GM12873 (cell line): ENCODE measurements around the gene DAPK1.

Experiments
- TF ChIP-seq, protein P1 (sequence below): IDR thresholded peaks from 2 replicates; pipeline ENCODE4 v1.5.1; 2012; ENCODE audit warnings: low read depth, mild to moderate bottlenecking, moderate library complexity, low read length, control low read depth; ENCODE audit not compliant: insufficient read depth; ENCODE audit errors: missing control alignments

DAPK1 gene

DNA sequence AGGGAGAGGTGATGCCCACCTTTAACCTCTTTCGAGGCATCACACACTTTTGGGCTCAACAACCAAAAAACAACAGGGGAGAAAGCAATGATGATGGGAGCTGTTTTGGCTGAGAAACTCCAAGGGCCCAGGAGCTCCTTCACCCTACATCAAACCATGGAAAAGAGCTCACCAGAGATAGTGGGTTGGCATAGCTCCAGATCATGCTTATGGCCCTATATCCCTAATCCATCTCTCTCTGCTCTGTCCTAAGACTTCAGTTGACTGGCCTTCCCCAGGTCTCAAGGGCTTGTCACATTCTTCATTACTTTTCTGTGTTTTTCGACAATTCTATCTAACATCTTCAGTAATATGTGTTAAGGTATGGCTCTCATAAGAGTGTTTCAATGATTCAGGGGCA is 222.5 kb downstream of the DAPK1 start:
- TF ChIP-seq, protein P1, sequence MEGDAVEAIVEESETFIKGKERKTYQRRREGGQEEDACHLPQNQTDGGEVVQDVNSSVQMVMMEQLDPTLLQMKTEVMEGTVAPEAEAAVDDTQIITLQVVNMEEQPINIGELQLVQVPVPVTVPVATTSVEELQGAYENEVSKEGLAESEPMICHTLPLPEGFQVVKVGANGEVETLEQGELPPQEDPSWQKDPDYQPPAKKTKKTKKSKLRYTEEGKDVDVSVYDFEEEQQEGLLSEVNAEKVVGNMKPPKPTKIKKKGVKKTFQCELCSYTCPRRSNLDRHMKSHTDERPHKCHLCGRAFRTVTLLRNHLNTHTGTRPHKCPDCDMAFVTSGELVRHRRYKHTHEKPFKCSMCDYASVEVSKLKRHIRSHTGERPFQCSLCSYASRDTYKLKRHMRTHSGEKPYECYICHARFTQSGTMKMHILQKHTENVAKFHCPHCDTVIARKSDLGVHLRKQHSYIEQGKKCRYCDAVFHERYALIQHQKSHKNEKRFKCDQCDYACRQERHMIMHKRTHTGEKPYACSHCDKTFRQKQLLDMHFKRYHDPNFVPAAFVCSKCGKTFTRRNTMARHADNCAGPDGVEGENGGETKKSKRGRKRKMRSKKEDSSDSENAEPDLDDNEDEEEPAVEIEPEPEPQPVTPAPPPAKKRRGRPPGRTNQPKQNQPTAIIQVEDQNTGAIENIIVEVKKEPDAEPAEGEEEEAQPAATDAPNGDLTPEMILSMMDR = no peak

DNA sequence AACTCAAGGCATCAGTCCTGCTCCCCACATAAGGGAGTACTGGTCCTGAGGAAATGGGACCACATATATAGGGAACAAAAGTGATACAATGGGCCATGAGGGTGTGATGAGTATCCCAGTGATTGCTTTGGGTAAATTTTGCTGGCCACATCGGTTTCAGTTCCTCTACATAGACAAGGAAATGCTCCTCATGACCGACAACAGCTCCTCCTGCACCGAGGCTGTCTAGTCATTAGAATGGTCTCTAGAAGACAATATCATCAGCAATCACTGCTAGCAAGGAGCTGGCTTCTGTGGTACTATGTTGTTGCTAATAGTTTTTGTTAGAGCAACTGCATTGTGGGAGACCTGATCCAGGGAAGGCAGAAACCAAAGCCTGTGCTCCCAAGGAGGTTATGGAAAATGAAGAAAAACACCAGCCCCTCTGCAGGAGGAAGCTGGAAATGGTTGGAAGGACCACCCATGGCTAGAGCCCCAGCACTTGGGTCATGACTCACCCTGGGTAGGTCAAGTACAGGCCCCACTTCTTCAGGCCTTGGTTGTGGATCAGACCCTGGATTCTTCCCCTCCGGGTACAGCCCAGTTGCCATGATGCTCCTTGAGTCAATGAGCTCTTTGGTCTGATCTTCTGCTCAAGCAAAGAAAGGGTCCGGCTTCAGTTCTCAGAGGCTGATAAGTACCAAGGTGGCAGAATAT is 224.9 kb downstream of the DAPK1 start:
- TF ChIP-seq, protein P1 = no peak

DNA sequence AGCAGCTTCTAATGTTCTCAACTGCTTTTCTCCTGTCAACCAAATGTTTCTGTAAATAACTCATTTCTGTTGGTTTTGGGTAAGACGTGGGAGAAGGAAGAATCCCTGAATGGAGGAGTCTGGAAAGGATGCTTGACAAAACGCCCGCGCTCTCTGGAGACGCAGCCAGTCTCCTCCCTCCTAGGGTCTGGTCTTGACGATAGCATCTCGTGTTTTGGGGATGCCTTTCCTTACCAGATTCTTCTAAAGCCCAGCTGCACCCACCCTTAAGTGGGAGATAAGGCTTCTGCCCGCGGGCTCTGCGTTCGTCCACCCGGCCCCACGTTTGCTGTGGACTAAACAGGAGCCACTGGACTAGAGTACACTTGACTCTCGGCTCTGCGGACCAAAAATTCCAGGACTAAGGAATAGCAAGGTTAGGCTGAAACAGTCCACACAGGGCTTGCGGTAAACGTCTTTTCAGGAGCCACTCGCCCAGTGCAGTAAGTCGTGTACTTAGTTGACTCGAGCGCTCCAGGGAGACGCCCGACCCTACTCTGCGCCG is 227.8 kb downstream of the DAPK1 start:
- TF ChIP-seq, protein P1 = no peak

DNA sequence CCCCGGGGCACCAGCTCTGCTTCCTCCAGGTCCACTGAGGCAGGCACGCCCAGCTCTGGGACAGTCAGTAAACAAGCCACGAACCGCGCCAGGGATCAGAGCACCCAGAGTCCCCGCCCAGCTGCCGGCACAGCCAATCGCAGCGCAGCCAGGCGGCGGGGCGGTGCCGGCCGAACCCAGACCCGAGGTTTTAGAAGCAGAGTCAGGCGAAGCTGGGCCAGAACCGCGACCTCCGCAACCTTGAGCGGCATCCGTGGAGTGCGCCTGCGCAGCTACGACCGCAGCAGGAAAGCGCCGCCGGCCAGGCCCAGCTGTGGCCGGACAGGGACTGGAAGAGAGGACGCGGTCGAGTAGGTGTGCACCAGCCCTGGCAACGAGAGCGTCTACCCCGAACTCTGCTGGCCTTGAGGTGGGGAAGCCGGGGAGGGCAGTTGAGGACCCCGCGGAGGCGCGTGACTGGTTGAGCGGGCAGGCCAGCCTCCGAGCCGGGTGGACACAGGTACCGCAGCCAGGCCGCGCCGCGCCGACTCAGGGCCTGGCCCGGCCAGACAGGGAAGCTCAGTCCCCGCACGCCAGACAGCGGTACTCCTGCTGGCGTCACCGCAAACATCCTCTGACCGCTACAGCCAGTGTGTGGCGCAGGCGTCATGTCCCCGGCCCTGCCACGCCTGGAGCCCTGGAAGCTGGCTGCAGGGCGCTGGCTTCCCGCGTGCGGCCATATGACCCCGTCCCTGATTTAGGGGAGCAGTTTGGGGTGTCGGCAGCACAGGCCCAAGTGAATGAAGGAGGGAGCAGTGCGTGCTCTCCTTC is 228.4 kb downstream of the DAPK1 start, which contains the start of gene CTSL:
CTSL (plus strand) TSS at position 220 of the 810 bp plus-strand sequence. CDS start 1,485 bp downstream, outside the sequence.
- TF ChIP-seq, protein P1 = no peak

DNA sequence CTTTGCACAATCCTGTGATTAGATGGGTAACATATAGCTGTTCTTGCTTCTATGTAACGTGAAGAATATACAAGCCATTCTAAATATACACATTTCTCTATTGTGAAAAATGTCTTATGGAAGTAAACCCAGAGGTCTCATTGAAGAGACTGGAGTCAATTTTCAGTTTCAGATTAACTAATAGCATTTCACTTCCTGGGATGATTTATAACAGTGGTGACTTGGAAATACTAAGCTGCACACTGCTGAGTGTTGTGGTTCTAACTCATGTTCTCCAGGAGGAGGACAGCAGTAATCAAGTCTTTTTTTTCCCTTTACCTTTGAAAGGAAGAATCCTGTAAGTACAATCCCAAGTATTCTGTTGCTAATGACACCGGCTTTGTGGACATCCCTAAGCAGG is 231.6 kb downstream of the DAPK1 start:
- TF ChIP-seq, protein P1 = no peak

DNA sequence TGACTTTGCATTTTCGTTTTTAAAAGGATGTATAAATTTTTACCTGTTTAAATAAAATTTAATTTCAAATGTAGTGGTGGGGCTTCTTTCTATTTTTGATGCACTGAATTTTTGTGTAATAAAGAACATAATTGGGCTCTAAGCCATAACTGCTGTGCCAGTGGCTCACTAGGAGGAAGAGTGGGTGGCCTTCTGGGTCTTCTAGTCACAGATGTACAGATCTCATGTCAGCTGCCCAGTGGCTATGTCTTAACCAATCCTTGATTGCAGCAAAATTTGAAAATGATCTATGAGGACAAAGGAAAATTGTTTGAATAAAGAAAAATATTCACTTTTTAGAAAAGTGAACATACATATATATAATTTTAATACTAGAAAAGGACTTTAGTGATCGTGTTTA is 233.7 kb downstream of the DAPK1 start:
- TF ChIP-seq, protein P1 = no peak

DNA sequence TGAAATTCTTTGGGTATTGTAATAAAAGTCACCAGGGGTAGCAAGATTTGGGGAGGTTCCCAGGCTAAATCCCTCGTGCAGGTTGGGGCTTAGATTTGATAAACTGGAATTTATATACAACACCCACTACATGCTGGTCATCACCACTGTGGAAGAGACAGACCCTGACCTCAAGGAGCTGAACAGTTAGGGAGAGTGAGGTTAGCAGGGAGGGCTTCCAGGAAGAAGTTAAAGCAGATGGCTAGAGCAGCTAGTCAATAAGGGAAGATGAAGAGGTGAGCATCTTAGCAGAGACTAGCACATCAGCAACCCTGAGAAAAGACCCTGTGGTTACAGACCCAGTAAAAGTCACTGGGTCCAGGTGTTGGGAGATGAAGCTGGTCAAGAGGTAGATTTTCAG is 234.7 kb downstream of the DAPK1 start:
- TF ChIP-seq, protein P1 = no peak
